HPDE6-E6E7 (cell line): ENCODE measurements around the gene CYP24A1.
"Not testable (repeated sequence)": the region's sequence is repeated elsewhere in the genome, so short reads cannot be mapped to it uniquely, and the experiment has no call there.

Experiments
- DNase-seq: peaks from one replicate; pipeline ENCODE4 v3.0.0; 2011; ENCODE audit warnings: missing footprints; ENCODE audit errors: extremely low spot score

Gene CYP24A1

DNA sequence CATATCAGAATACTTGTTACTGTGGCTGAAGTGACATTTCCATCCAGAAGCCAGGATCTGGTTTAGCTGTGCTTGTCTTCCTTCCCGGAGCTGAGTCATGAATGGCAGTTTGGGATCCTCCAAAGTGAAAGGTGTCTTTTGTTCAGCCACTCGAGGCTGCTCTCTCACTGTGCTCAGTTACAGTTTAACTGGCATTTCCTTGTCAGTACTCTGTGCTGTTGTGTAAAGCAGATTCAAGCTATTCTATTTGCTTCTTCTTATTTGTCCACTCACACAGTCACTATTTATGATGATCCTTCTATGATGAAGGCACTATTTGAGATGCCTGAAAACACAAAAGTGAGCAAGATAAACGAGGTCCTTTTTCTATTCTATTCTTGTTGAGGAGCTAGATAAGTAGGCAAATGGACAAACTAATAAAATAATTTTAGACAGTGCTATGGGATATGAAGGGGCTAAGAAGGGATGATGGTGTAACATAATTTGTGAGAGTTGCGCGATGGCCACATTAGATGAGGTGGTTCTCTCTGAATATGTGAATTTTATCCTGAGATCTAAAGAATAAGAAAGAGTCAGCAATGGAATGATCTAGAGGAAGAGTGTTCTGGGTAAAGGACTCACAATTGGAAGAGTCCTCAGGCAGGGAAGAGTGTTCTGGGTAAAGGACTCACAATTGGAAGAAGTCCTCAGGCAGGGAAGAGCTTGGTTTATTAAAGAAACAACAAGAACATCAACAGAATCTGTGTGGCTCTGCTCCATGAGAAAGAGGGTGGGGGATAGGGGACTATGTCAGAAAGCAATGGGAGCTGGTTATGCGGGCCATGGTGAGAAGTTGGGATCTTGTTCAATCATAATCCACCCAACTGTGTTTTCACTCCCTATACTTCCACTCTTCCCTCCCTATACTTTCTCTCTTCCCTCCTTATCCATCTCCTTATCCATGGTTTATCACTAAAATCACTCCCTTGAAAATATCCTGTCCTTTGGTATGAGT, 40.1 kb downstream of the CYP24A1 start:
- no peak for DNase-seq

DNA sequence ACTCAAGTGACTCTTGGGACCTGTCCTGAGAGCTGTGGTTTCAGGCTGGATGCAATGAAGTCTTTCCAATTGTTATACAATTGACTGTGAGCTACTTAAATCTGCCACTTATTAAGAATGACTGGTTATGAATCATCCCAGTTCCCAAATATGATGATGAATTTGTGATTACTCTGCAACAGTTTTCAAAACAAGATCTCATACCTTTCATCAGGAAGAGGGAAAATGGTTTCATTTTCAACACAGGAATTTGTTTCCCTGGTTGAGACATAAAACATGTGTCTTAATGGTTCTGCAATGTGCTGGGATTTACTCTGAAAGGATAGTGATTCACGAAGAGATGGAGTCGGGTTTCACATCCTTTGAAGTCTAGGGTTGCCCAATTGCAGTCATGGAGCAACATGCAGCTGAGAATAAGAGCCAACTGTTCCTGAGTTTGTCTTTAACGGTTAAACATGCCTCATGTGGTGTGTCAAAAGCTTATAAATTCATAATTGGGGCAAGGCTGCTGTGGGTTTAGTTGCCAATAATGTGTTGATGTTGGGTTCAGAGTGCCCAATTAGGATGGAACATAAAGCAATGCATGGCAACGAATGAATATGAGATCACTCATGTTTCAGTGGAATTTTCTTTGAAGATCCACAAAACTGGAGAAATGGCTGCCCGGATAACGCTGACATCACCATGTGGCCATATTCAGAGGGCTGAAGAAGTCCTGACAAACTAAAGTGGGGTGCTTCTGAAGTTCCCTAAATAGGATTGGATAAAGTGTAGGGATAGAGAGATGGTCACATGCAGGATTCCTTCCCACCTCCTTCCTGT, 41.0 kb downstream of the CYP24A1 start:
- peak; percentile 94 for DNase-seq

- DNase-seq: no peak
Observed at GRCh38 chr20:54131675-54132611, 41.8 kb downstream of the CYP24A1 start.

GRCh38 chr20:54131125-54131524, 42.7 kb downstream of the CYP24A1 start:
- DNase-seq: not testable (repeated sequence)

DNA sequence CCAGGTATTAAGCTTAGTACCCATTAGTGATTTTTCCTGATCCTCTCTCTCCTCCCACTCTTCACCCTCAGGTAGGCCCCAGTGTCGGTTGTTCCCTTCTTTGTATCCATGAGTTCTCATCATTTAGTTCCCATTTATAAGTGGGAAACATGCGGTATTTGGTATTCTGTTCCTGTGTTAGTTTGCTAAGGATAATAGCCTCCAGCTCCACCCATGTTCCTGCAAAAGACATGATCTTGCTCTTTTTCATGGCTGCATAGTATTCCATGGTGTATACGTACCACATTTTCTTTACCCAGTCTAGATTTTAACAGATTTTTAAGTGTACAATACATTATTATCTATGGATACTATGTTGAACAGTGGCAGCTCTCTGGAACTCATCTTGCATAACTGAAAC, 44.4 kb downstream of the CYP24A1 start:
- no peak for DNase-seq

DNA sequence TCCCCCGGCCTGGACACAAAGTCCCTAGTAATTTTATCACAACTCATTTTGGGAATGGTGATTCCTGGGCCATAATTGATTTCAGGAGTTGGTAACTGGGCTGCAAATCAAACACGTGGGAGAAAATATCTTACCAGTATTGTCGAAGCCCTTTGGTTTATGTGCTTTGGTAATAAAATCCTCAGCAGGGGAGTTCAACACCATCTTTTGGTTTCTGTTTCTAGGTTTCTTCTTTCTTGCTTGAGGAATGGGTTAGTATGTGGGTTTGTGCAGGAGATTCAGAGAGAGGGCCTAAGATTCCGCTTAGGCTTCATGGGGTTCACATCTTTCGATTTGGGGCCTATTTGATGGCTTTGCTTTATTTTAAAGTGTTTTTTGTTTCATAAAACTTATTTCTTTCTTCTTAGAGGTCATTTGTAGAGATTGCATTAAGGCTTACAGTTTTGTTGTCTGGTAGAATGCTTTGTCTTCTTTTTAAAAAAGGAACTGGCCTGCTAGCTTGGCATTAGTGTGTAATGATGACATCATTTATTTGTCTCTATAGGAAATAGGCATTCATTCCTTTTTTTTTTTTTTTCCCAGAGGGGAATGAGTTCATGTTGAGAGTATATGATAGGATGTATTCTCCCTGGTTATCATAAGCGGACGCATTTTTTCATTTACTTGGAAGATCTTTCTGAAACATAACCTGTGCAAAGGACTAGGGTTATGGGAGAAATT, 45.8 kb downstream of the CYP24A1 start:
- no peak for DNase-seq

DNA sequence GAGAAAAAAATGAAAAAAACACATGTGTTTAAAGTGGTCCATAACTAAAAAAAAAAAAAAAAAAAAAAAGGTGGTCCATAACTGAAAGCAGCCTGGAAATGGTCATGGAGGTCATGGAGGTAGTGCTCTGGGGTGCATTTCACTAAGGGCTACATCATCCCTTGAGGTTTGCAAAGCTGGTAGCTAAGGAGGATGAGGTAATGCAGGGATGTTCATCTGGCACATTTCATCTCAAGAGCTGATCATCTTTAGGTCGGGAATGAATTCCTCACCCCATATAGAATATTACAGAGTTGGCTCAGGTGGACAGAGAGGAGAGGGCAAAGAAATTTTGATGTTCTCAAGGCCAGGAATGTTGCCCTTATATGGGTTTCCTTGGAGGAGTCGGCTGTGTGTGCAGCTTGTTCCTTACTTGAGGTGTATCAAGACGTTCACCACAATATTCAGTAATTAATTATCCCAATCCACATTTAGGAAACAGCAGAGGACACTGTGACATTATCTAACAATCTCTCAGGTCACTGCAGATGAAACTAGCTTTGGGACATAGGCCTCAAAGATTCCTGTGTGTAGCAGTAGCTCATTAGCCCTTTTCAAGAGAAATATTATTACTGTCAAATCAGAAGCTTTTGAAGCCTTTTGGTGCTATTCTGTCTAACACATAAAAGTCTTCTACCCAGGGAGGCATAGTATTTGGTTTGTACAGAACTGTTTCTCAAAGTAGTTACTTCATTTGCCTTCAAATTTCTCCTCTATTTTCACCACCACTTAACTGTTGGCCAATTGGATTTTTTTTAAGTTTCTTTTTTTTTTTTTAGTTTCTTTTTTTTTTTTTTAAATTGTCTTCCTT, 46.8 kb downstream of the CYP24A1 start:
- no peak for DNase-seq

GRCh38 chr20:54126328-54126727, 47.5 kb downstream of the CYP24A1 start:
- DNase-seq: not testable (repeated sequence)

DNA sequence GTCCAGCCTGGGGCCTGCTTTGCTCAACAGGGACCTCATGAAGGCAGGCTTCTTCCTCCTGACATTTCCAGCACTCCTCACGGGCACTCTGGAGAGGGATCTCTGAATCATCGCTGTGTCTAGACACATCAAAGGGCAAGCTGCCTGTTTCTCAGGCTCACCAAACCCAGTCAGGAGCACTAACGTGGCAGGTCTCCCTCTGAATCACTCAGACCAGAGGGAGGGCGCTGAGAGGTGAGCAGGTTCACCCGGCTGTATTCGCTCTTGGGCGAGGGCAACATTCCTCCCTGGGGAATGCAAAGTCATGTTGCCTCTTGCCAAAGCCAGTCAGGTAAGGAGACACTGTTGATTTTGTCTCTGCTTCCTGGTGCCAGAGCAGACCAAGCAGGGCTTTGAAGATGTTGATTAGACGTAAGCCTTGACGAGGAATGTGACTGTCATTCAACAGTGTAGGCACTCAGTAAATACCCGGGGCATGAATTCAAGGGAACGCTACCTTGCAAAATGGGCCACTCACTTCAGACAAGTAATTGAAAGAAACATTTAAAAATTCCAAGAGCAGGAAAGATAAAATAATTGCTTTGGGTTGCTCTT, 50.1 kb downstream of the CYP24A1 start:
- DNase-seq: peak; percentile 100

GRCh38 chr20:54122681-54123586, 50.9 kb downstream of the CYP24A1 start:
- DNase-seq: no peak

DNA sequence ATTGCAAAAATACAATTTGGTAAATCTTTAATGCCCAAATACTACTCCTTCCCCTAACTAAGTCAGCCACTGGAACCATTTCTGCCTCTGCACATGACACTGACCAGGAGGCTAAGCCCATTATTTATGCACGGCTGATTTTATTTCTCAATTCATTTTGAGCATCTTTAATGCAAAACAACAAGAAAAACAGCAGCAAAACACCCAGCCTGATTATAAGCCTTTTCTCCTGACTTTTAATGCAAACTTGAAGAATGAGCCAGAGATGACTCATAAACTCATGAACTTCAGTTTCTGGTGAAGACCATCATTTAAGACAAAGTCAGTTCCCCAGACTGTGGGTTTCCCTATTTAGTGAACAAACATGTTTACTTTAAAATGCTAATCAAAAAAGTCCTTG, 51.6 kb downstream of the CYP24A1 start:
- DNase-seq: no peak

DNA sequence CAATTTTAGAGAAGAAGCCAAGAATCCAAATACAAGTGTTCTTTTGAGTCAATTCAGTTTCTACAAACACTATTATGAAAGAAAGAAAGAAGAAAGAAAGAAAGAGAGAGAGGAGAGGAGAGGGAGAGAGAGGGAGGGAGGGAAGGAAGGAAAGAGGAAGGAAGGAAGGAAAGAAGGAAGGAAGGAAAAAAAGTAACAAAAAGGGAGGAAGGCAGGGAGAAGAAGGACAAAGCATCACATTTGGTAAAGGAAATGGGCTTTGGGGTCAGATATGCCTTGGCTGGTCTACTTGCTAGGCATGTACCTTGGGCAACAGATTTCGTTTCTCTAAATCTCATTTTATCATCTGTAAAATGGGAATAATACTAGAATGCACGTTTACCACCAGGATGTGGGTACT, 54.0 kb downstream of the CYP24A1 start:
- no peak for DNase-seq

- DNase-seq: no peak
Observed at GRCh38 chr20:54118220-54119001, 55.4 kb downstream of the CYP24A1 start.

DNA sequence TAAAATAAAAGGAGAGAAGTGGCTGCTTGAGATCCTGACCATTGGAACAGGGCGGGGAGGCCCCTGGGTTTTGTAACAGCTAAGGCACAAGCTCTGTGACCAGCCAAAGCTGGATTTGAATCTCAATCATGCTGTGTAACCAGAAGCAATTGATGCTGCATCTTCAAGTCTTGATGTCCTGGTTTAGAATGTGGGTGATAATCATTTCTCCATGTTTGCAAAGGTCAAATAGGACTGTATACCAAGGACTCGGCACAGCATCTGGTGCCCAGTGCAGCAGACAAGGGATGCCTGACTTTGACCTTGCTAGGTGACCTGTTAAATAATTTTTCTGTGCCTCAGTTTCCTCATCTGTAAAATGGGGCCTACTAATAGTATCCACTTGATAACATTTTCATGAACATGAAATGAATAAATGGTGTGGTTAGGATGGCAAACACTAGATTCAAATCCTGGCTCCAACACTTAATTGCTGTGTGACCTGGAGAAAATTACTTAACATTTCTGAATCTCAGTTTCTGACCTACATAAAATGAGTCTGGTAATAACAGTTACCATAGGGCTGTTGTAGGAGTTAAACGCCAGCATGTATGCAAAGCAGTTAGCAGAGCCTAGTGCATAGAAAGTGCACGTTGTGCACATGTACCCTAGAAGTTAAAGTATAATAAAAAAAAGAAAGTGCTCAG, 57.1 kb downstream of the CYP24A1 start:
- DNase-seq: no peak

- no peak for DNase-seq
Observed at GRCh38 chr20:54115172-54115854, 58.5 kb downstream of the CYP24A1 start.

DNA sequence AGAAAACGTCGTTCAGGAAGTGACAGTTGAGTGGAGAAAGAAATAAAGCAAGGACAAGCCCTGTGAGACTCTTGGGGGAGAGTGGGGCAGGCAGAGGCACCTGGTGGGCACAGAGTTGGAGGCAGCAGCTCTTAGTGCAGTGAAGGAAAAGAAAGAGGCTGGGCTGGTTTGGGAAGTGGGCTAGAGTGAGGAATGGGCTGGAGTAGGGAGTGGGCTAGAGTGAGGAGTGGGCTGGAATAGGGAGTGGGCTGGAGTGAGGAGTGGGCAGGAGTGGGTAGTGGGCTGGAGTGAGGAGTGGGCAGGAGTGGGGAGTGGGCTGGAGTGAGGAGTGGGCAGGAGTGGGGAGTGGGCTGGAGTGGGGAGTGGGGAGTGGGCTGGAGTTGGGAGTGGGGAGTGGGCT, 59.7 kb downstream of the CYP24A1 start:
- no peak for DNase-seq
